MM.1S (cell line): ENCODE data around the gene TCN1.

ENCODE experiments used
- DNase-seq: peaks from one replicate; pipeline ENCODE4 v3.0.0-alpha.2; 2015
- H2AFZ ChIP-seq: fragments of 300-600 bp; sonication (generic); 2 replicates; pipeline ENCODE4 v1.6.0; 2016; ENCODE audit warnings: antibody characterized with exemption, low read length
- H3F3A ChIP-seq: fragments of 300-600 bp; sonication (generic); 2 replicates; pipeline ENCODE4 v1.6.1; 2016; ENCODE audit warnings: mild to moderate bottlenecking, antibody characterized with exemption, low read length, moderate library complexity, mixed read lengths; ENCODE audit not compliant: insufficient read depth
- H3K27ac ChIP-seq: fragments of 300-600 bp; sonication (generic); 2 replicates; pipeline ENCODE4 v1.5.1; 2016; ENCODE audit warnings: mild to moderate bottlenecking, low read length
- H3K27me3 ChIP-seq: fragments of 300-600 bp; sonication (generic); replicated peaks from 2 replicates; pipeline ENCODE4 v1.6.0; 2016; ENCODE audit warnings: low read length; ENCODE audit not compliant: insufficient read depth
- H3K36me3 ChIP-seq: fragments of 300-600 bp; sonication (generic); replicated peaks from 2 replicates; pipeline ENCODE4 v1.6.1; 2016; ENCODE audit warnings: mild to moderate bottlenecking, low read length, mixed read lengths; ENCODE audit not compliant: insufficient read depth
- H3K4me1 ChIP-seq: fragments of 300-600 bp; sonication (generic); 2 replicates; pipeline ENCODE4 v1.6.1; 2016; ENCODE audit warnings: low read length, mixed read lengths
- H3K4me2 ChIP-seq: fragments of 300-600 bp; sonication (generic); 2 replicates; pipeline ENCODE4 v1.6.0; 2016; ENCODE audit warnings: low read depth, low read length
- H3K4me3 ChIP-seq: fragments of 300-600 bp; sonication (generic); 2 replicates; pipeline ENCODE4 v1.5.1; 2016; ENCODE audit warnings: low read length, mixed read lengths
- H3K79me2 ChIP-seq: fragments of 300-600 bp; sonication (generic); 2 replicates; pipeline ENCODE4 v1.6.1; 2016; ENCODE audit warnings: mixed run types, low read length, mixed read lengths
- H3K9ac ChIP-seq: fragments of 300-600 bp; sonication (generic); 2 replicates; pipeline ENCODE4 v1.6.1; 2016; ENCODE audit warnings: low read length, mixed read lengths
- H3K9me2 ChIP-seq: fragments of 300-600 bp; sonication (generic); replicated peaks from 2 replicates; pipeline ENCODE4 v1.6.1; 2016; ENCODE audit warnings: mild to moderate bottlenecking, low read length, mixed read lengths; ENCODE audit not compliant: insufficient read depth
- H3K9me3 ChIP-seq: fragments of 300-600 bp; sonication (generic); replicated peaks from 2 replicates; pipeline ENCODE4 v1.6.1; 2016; ENCODE audit warnings: mild to moderate bottlenecking, low read length, mixed read lengths; ENCODE audit not compliant: insufficient read depth
- H4K20me1 ChIP-seq: fragments of 300-600 bp; sonication (generic); 2 replicates; pipeline ENCODE4 v1.6.1; 2016; ENCODE audit warnings: mild to moderate bottlenecking, low read length, moderate library complexity, mixed read lengths; ENCODE audit not compliant: insufficient read depth
- EZH2 ChIP-seq: fragments of 300-600 bp; sonication (generic); optimal IDR thresholded peaks from 2 replicates; pipeline ENCODE3; 2017; ENCODE audit warnings: low read depth, mild to moderate bottlenecking, antibody characterized with exemption, low read length, mixed read lengths
- EZH2phosphoT487 ChIP-seq: fragments of 300-600 bp; sonication (generic); IDR thresholded peaks from 2 replicates; pipeline ENCODE4 v1.6.1; 2018; ENCODE audit warnings: antibody characterized with exemption, low read length
- TF ChIP-seq, protein P1 (sequence below): fragments of 300-600 bp; sonication (generic); IDR thresholded peaks from 2 replicates; pipeline ENCODE4 v1.5.1; 2016; ENCODE audit warnings: antibody characterized with exemption, low read length, mixed read lengths

TCN1 gene

DNA sequence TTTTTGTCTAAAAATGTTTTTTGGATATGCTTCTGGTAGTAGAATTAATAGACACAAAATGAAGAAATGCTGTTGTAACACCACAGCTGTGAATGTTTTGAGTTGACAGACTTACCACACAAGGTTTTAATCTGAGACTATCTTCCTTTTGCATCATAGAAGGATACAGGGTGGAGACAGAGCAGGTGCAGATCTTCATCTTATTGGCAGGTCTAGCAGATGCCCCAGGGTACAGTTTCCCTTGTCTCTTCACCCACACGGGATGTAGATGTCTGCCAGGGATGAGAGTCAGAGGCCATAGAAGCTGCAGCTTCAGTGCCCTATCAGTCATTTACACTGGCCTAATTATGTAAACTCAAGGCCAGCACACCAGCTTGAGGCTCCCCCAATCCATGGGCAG, 13.3 kb upstream of the TCN1 start:
- no peak overlapping the region for H3K27ac ChIP-seq
- no peaks in the 10 kb centered on the region for H3K4me1 ChIP-seq
- no peaks in the 10 kb centered on the region for H3K9me2 ChIP-seq
- no peak overlapping the region for H3K4me2 ChIP-seq
- H2AFZ ChIP-seq = no peak overlapping the region
- no peak for DNase-seq
- H3K36me3 ChIP-seq = no peaks in the 10 kb centered on the region
- no peaks in the 10 kb centered on the region for H3K9me3 ChIP-seq
- H3F3A ChIP-seq = no peaks in the 10 kb centered on the region
- H3K27me3 ChIP-seq = no peaks in the 10 kb centered on the region
- TF ChIP-seq EZH2 = no peak
- no peak for TF ChIP-seq EZH2phosphoT487
- TF ChIP-seq, protein P1, sequence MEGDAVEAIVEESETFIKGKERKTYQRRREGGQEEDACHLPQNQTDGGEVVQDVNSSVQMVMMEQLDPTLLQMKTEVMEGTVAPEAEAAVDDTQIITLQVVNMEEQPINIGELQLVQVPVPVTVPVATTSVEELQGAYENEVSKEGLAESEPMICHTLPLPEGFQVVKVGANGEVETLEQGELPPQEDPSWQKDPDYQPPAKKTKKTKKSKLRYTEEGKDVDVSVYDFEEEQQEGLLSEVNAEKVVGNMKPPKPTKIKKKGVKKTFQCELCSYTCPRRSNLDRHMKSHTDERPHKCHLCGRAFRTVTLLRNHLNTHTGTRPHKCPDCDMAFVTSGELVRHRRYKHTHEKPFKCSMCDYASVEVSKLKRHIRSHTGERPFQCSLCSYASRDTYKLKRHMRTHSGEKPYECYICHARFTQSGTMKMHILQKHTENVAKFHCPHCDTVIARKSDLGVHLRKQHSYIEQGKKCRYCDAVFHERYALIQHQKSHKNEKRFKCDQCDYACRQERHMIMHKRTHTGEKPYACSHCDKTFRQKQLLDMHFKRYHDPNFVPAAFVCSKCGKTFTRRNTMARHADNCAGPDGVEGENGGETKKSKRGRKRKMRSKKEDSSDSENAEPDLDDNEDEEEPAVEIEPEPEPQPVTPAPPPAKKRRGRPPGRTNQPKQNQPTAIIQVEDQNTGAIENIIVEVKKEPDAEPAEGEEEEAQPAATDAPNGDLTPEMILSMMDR = no peak
- no peak overlapping the region for H3K4me3 ChIP-seq
- no peaks in the 10 kb centered on the region for H3K79me2 ChIP-seq
- no peak overlapping the region for H3K9ac ChIP-seq
- no peaks in the 10 kb centered on the region for H4K20me1 ChIP-seq

DNA sequence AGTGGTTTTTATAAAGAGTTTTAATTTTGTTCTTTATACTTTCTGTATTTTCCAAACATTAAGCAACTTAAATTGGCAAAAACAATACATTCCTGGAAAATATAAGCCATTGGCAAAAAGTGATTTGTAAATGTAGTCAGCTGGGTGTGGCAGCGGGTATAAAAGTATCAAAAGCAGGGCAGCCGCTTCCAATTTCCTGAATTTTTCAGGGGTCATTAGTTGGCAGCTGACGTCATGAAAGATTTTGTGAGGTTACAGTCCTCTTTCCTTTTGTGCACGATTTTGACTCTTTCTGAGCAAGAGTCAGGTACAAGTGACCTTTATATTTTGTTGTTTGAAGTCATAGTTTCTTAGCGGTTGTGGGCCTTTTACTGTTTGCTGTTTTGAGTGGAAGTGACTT, 12.3 kb upstream of the TCN1 start, which contains the start of gene OOSP3:
TSS of gene OOSP3 (plus strand) at position 208 of the 400 bp plus-strand sequence. CDS start at position 235, 27 bp downstream.
- no peak within 1 kb of the TSS for H3K4me2 ChIP-seq
- no peaks in the 10 kb centered on the region for H4K20me1 ChIP-seq
- DNase-seq = no peak
- H3K9me2 ChIP-seq = no peaks in the 10 kb centered on the region
- TF ChIP-seq, protein P1 = no peak
- no peak for TF ChIP-seq EZH2phosphoT487
- no peak for TF ChIP-seq EZH2
- H2AFZ ChIP-seq = no peak within 1 kb of the TSS
- H3K36me3 ChIP-seq = no peaks in the 10 kb centered on the region
- H3F3A ChIP-seq = no peaks in the 10 kb centered on the region
- no peaks in the 10 kb centered on the region for H3K4me1 ChIP-seq
- H3K9me3 ChIP-seq = no peaks in the 10 kb centered on the region
- H3K9ac ChIP-seq = no peak within 1 kb of the TSS
- no peaks in the 10 kb centered on the region for H3K27me3 ChIP-seq
- H3K4me3 ChIP-seq = no peak within 1 kb of the TSS
- H3K79me2 ChIP-seq = no peaks in the 10 kb centered on the region
- no peak within 1 kb of the TSS for H3K27ac ChIP-seq

DNA sequence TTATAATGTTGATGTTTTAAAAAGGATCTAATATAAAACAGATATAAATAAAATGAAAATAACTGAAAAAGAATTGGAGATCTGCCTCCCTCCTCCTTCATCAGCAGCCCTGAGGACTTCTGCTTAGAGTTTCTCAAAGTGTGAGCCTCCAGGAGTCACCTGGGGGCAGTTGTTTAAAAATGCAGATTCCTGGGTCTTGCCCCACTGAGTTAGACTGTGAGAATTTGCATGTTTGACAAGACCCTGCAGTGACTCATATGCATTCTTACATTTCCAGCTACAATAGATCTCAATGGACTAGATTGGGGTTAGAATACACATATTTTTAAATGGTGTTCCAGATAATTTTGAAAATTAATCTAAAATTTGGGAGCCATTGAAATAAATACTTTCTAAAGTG, 11.5 kb upstream of the TCN1 start:
- no peaks in the 10 kb centered on the region for H3K79me2 ChIP-seq
- no peak overlapping the region for H3K4me2 ChIP-seq
- H2AFZ ChIP-seq = no peak overlapping the region
- H3K9me3 ChIP-seq = no peaks in the 10 kb centered on the region
- H3K27me3 ChIP-seq = no peaks in the 10 kb centered on the region
- H3K4me1 ChIP-seq = no peaks in the 10 kb centered on the region
- DNase-seq = no peak
- no peak overlapping the region for H3K27ac ChIP-seq
- no peaks in the 10 kb centered on the region for H3K36me3 ChIP-seq
- no peaks in the 10 kb centered on the region for H3F3A ChIP-seq
- H3K9ac ChIP-seq = no peak overlapping the region
- H4K20me1 ChIP-seq = no peaks in the 10 kb centered on the region
- TF ChIP-seq, protein P1 = no peak
- no peak for TF ChIP-seq EZH2
- TF ChIP-seq EZH2phosphoT487 = no peak
- H3K9me2 ChIP-seq = no peaks in the 10 kb centered on the region
- H3K4me3 ChIP-seq = no peak overlapping the region
